K562 (cell line): ENCODE data around the gene AIFM1. TPM values are rescaled to one million over a fixed set of nuclear protein-coding genes. Genes with fewer than 3 reads are reported as not detected.

Source experiments
- ARNT ChIP-seq, 2 experiments: fragments of 450-650 bp; IDR thresholded peaks; 2 replicates each; pipeline ENCODE4 v1.6.1; 2016; ENCODE audit warnings: mild to moderate bottlenecking in 1 of 2
- ASH1L ChIP-seq: fragments of 450-650 bp; IDR thresholded peaks from 2 replicates; pipeline ENCODE4 v1.6.1; 2018; ENCODE audit warnings: borderline replicate concordance, mild to moderate bottlenecking, low read depth; ENCODE audit not compliant: partially characterized antibody
- ATF1 ChIP-seq, 2 experiments: fragments of 450-650 bp in 1 of 2; IDR thresholded peaks; 2 replicates each; pipeline ENCODE4 v1.6.1; 2016; ENCODE audit warnings: missing compliant biosample characterization in 1 of 2, missing genetic modification characterization in 1 of 2
- BCOR ChIP-seq: fragments of 450-650 bp; IDR thresholded peaks from 2 replicates; pipeline ENCODE4 v1.6.1; 2016
- EWSR1 ChIP-seq: fragments of 450-650 bp; IDR thresholded peaks from 2 replicates; pipeline ENCODE4 v1.6.1; 2018; ENCODE audit warnings: borderline replicate concordance, mild to moderate bottlenecking, low read depth, moderate library complexity; ENCODE audit not compliant: partially characterized antibody
- GABPA ChIP-seq: fragments of 200-800 bp; sonication (Bioruptor generic); conservative IDR thresholded peaks from 2 replicates; pipeline ENCODE4 v1.6.1; 2016; ENCODE audit warnings: low read depth, missing genetic modification characterization, missing compliant biosample characterization
- MCM7 ChIP-seq, 2 experiments: fragments of 450-650 bp; IDR thresholded peaks; 2 replicates each; pipeline ENCODE4 v1.6.1; 2016 to 2018
- OTX1 ChIP-seq: fragments of 450-650 bp; formaldehyde crosslinking; IDR thresholded peaks from 2 replicates; pipeline ENCODE4 v1.4.0; 2022; ENCODE audit warnings: mild to moderate bottlenecking
- POU5F1 ChIP-seq: fragments of 150-350 bp; IDR thresholded peaks from 2 replicates; pipeline ENCODE4 v1.6.1; 2014; ENCODE audit warnings: borderline replicate concordance, low read length, low read depth, mild to moderate bottlenecking; ENCODE audit not compliant: partially characterized antibody
- RBBP5 ChIP-seq: fragments of 200-600 bp; sonication (generic); IDR thresholded peaks from 2 replicates; pipeline ENCODE4 v1.6.1; 2012; ENCODE audit warnings: borderline replicate concordance, mild to moderate bottlenecking, low read length, control low read depth, inconsistent platforms; ENCODE audit not compliant: insufficient read depth, poor library complexity, severe bottlenecking
- SLC30A9 ChIP-seq: fragments of 250-450 bp; sonication (Bioruptor Pico); IDR thresholded peaks from 2 replicates; pipeline ENCODE4 v1.8.0; 2022; ENCODE audit warnings: mild to moderate bottlenecking, moderate library complexity
- SRSF1 ChIP-seq: fragments of 200-400 bp; formaldehyde crosslinking; IDR thresholded peaks from 2 replicates; pipeline ENCODE4 v1.6.1; 2017; ENCODE audit warnings: mild to moderate bottlenecking, low read depth, low read length, moderate library complexity
- TAF15 ChIP-seq: fragments of 200-400 bp; formaldehyde crosslinking; IDR thresholded peaks from 2 replicates; pipeline ENCODE4 v1.6.1; 2017; ENCODE audit warnings: mild to moderate bottlenecking, low read depth, low read length, moderate library complexity
- TEAD2 ChIP-seq: fragments of 450-650 bp; IDR thresholded peaks from 2 replicates; pipeline ENCODE4 v1.6.1; 2016; ENCODE audit warnings: missing genetic modification characterization, control low read depth, missing compliant biosample characterization
- TEAD4 ChIP-seq, 2 experiments: sonication (generic) in 1 of 2; formaldehyde crosslinking in 1 of 2; IDR thresholded peaks; 2 replicates each; pipeline versions ENCODE4 v1.6.1 to v1.8.0; 2012 to 2022; ENCODE audit warnings: borderline replicate concordance in 1 of 2, inconsistent platforms in 1 of 2, low read length in 1 of 2, mild to moderate bottlenecking in 1 of 2, missing genetic modification reagents in 1 of 2
- WHSC1 ChIP-seq: IDR thresholded peaks from one replicate; pipeline ENCODE4 v1.6.1; 2012; ENCODE audit warnings: low read length, control low read depth, inconsistent platforms
- ZBTB7A ChIP-seq: IDR thresholded peaks from 2 replicates; pipeline ENCODE4 v1.6.1; 2011; ENCODE audit warnings: low read depth, mild to moderate bottlenecking, low read length, moderate library complexity, borderline replicate concordance; ENCODE audit not compliant: control insufficient read depth
- ZFPM2 ChIP-seq: fragments of 250-450 bp; sonication (Bioruptor Pico); IDR thresholded peaks from 2 replicates; pipeline ENCODE4 v1.5.1; 2022; ENCODE audit warnings: mild to moderate bottlenecking
- ZKSCAN3 ChIP-seq: fragments of 250-450 bp; sonication (Bioruptor Pico); IDR thresholded peaks from 2 replicates; pipeline ENCODE4 v1.4.0; 2020
- ZKSCAN8 ChIP-seq: fragments of 200-800 bp; sonication (Bioruptor generic); IDR thresholded peaks from 2 replicates; pipeline ENCODE4 v1.6.1; 2016; ENCODE audit warnings: missing genetic modification characterization, missing compliant biosample characterization
- ZNF121 ChIP-seq: sonication (generic); formaldehyde crosslinking; conservative IDR thresholded peaks from 2 replicates; pipeline ENCODE4 v1.8.0; 2022; ENCODE audit warnings: missing genetic modification reagents
- ZNF124 ChIP-seq: sonication (generic); formaldehyde crosslinking; IDR thresholded peaks from 2 replicates; pipeline ENCODE4 v1.8.1; 2022; ENCODE audit warnings: missing genetic modification reagents
- ZNF41 ChIP-seq: fragments of 250-450 bp; sonication (Bioruptor Pico); conservative IDR thresholded peaks from 2 replicates; pipeline ENCODE4 v1.4.0; 2020; ENCODE audit warnings: mild to moderate bottlenecking
- ZNF655 ChIP-seq: fragments of 250-450 bp; sonication (Bioruptor Pico); IDR thresholded peaks from 2 replicates; pipeline ENCODE4 v1.5.0; 2021
- ZNF699 ChIP-seq: fragments of 250-450 bp; sonication (Bioruptor Pico); IDR thresholded peaks from 2 replicates; pipeline ENCODE4 v1.8.0; 2021; ENCODE audit warnings: mild to moderate bottlenecking, moderate library complexity; ENCODE audit not compliant: insufficient replicate concordance
- polyA plus RNA-seq, 8 experiments: library from polyadenylated mRNA; depleted of rRNA in 4 of 8; stranded (reverse) in 5 of 8; unstranded in 3 of 8; fragments of >200 nt; fragmentation: Nextera tagmentation in 2 of 8; fragmentation: Illumina TruSeq in 1 of 8; extraction: Ambion mirVana in 2 of 8; extraction: Trizol in 1 of 8; gene quantifications; 2 replicates each; pipeline versions ENCODE4 v1.2.1 to v1.2.3, GENCODE V29; 2011 to 2014; ENCODE audit warnings: inconsistent platforms in 1 of 8, missing spikeins in 1 of 8
- total RNA-seq, 7 experiments: library from RNA; depleted of rRNA in 6 of 7; stranded (reverse); fragments of >200 nt in 6 of 7; fragmentation: Illumina TruSeq in 2 of 7; extraction: Trizol in 2 of 7; gene quantifications; 2 replicates each; pipeline versions ENCODE4 v1.2.1 to v1.2.3, GENCODE V29; 2011 to 2021; ENCODE audit warnings: low replicate concordance in 1 of 7
- TF ChIP-seq, protein P1 (sequence below), 2 experiments: fragments of 450-650 bp; conservative IDR thresholded peaks; 2 replicates each; pipeline ENCODE4 v1.6.1; 2017; ENCODE audit warnings: mild to moderate bottlenecking in 2 of 2, moderate library complexity in 2 of 2

AIFM1 gene
- total and polyA plus RNA-seq, 9 of the 15 experiments (the other 6 are each of a cell fraction or from before 2014, with no cell fraction given) = 51.0 to 117 (median 91.2) TPM

DNA sequence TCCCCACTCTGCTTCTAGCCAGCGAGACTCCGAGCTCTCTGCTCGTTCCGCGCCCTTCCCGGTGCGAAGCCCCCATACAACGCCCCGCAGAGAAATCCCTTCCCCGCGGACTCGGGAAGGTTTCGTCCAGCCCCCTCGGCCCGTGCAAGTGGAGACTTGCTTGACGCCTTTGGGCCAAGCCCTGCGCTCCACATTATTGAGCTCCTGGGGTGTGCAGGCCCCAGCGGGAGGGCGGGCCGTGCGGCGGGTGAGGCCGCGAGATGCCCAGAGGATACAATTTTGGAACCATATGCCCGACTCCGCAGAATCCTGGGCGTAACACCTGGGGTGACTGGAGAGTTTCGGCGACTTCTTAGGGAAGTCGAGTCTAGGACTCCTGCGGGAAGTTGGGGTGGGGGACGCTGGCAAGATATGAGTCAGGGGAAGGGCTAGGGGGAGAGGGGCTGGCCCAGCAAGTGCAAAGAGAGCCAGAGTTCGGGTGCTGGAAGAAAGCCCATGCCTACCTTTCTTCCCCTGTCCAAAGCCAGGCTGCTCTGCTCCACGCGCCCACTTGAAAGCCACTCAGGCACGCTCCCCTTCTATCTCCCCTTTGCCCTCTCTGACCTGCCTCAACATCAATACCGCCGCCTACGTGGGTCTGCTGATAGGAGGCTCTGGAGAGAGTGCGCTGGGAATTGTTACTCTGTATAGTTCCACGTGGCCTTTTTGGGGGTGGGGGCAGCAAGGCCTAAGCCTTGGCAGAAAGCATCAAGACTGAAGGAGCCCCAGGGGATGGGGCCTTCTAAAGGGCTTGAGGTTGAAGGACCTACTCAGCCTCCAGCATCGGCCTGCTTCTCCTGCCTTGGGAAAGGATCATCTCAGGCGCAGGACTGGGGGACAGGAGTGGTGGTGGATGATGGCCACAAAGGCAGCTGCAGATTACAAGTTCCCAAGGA lies 54.2 kb downstream of the AIFM1 start (continued):
- no peak for TF ChIP-seq ZNF655 (CRISPR knock-in tag)
- no peak for TF ChIP-seq POU5F1
- no peak for TF ChIP-seq BCOR
- TF ChIP-seq ARNT (IDR thresholded peaks at IDR 0.05) = no peak
- no peak for TF ChIP-seq SLC30A9 (CRISPR knock-in tag)
- TF ChIP-seq SRSF1 = no peak
- no peak for TF ChIP-seq OTX1 (CRISPR knock-in tag)
- TF ChIP-seq RBBP5 = peak; percentile 32
- peak; percentile 30; the same call in 1 of the 2 replicates for TF ChIP-seq ZBTB7A
- TF ChIP-seq EWSR1 = no peak
- no peak for TF ChIP-seq ZNF124
- no peak for TF ChIP-seq MCM7 (IDR thresholded peaks at IDR 0.05)
- TF ChIP-seq TEAD4 (IDR thresholded peaks at IDR 0.05; ENCODE audit: low read length) = no peak
- TF ChIP-seq TEAD4 (CRISPR knock-in tag; IDR thresholded peaks at IDR 0.05; ENCODE audit: borderline replicate concordance) = no peak
- no peak for TF ChIP-seq ZFPM2 (CRISPR knock-in tag)
- no peak for TF ChIP-seq TAF15
- TF ChIP-seq ZNF699 (CRISPR knock-in tag) = no peak
- no peak for TF ChIP-seq ATF1 (CRISPR knock-in tag; IDR thresholded peaks at IDR 0.05)
- TF ChIP-seq ATF1 (tag; IDR thresholded peaks at IDR 0.05) = no peak
- TF ChIP-seq, protein P1, sequence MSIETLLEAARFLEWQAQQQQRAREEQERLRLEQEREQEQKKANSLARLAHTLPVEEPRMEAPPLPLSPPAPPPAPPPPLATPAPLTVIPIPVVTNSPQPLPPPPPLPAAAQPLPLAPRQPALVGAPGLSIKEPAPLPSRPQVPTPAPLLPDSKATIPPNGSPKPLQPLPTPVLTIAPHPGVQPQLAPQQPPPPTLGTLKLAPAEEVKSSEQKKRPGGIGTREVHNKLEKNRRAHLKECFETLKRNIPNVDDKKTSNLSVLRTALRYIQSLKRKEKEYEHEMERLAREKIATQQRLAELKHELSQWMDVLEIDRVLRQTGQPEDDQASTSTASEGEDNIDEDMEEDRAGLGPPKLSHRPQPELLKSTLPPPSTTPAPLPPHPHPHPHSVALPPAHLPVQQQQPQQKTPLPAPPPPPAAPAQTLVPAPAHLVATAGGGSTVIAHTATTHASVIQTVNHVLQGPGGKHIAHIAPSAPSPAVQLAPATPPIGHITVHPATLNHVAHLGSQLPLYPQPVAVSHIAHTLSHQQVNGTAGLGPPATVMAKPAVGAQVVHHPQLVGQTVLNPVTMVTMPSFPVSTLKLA (conservative IDR thresholded peaks at IDR 0.05) = 0 out of 4 replicates have a peak, but pooled peaks of 1 of the 2 experiments have one; percentile 31
- TF ChIP-seq ASH1L = no peak
- TF ChIP-seq ZNF41 (CRISPR knock-in tag) = no peak
- TF ChIP-seq WHSC1 = no peak
- no peak for TF ChIP-seq ZKSCAN8 (CRISPR knock-in tag)
- no peak for TF ChIP-seq ZNF121 (CRISPR knock-in tag)
- TF ChIP-seq GABPA (tag) = no peak
- no peak for TF ChIP-seq ZKSCAN3 (CRISPR knock-in tag)
- no peak for TF ChIP-seq TEAD2 (tag)
